IMR-90 (cell line): ENCODE measurements around the gene MYH6. TPM values are rescaled to one million over a fixed set of nuclear protein-coding genes. Genes with fewer than 3 reads are reported as not detected.

Experiments
- ATAC-seq: fragments of 200-7000 bp; cut with Tn5 transposase; 2 replicates; pipeline ENCODE4 v1.9.1; 2020; ENCODE audit warnings: low read depth, mild to moderate bottlenecking, moderate library complexity
- BruUV-seq: library from RNA; stranded (reverse); fragments of 400-500 nt; replicated peaks from 2 replicates; lab custom pipeline; 2021; lab: Mats Ljungman, UMichigan
- CTCF ChIA-PET: fragments of 300-600 bp; formaldehyde crosslinking; extraction: SDS; loops from one replicate; lab custom pipeline; 2021; ENCODE audit warnings: antibody characterized with exemption; lab: Yijun Ruan, JAX
- POLR2A ChIA-PET: fragments of 300-600 bp; sonication (Branson Sonifier 250); formaldehyde crosslinking; loops from one replicate; lab custom pipeline; 2022; ENCODE audit warnings: antibody characterized with exemption; ENCODE audit not compliant: unreplicated experiment; lab: Charles Lee
- DNase-seq: peaks from one replicate; pipeline ENCODE4 v3.0.0; 2013
- H2AFZ ChIP-seq: replicated peaks from 2 replicates; pipeline ENCODE3; 2013; ENCODE audit warnings: low read length, mild to moderate bottlenecking; ENCODE audit not compliant: poor library complexity
- H2AK5ac ChIP-seq: 2 replicates; pipeline ENCODE4 v1.6.1; 2013; ENCODE audit warnings: low read depth, low read length, inconsistent platforms
- H2AK9ac ChIP-seq: replicated peaks from 2 replicates; pipeline ENCODE3; 2013; ENCODE audit warnings: mild to moderate bottlenecking, low read depth, low read length, moderate library complexity; ENCODE audit not compliant: poor library complexity
- H2BK120ac ChIP-seq: 2 replicates; pipeline ENCODE4 v1.6.1; 2013; ENCODE audit warnings: low read depth, low read length, inconsistent platforms
- H2BK15ac ChIP-seq: 3 replicates; pipeline ENCODE4 v1.6.1; 2013; ENCODE audit warnings: low read depth, low read length, inconsistent platforms
- H2BK20ac ChIP-seq: 2 replicates; pipeline ENCODE4 v1.6.1; 2013; ENCODE audit warnings: low read depth, mild to moderate bottlenecking, inconsistent platforms, low read length, moderate library complexity
- H2BK5ac ChIP-seq: 2 replicates; pipeline ENCODE4 v1.6.1; 2013; ENCODE audit warnings: mild to moderate bottlenecking, low read depth, low read length, inconsistent platforms; ENCODE audit not compliant: poor library complexity, severe bottlenecking
- H3K14ac ChIP-seq: replicated peaks from 2 replicates; pipeline ENCODE4 v1.6.1; 2013; ENCODE audit warnings: low read depth, low read length, inconsistent platforms
- H3K18ac ChIP-seq: 2 replicates; pipeline ENCODE4 v1.6.1; 2013; ENCODE audit warnings: low read depth, low read length, control low read depth
- H3K23ac ChIP-seq: 2 replicates; pipeline ENCODE4 v1.6.1; 2013; ENCODE audit warnings: low read depth, low read length, inconsistent platforms
- H3K27ac ChIP-seq: 2 replicates; pipeline ENCODE4 v1.5.1; 2013; ENCODE audit warnings: mild to moderate bottlenecking, control low read depth, low read length; ENCODE audit not compliant: insufficient read depth
- H3K27me3 ChIP-seq: 2 replicates; pipeline ENCODE4 v1.6.1; 2013; ENCODE audit warnings: low read length; ENCODE audit not compliant: control insufficient read depth, insufficient read depth
- H3K36me3 ChIP-seq: 2 replicates; pipeline ENCODE4 v1.6.1; 2013; ENCODE audit warnings: low read length, mixed read lengths; ENCODE audit not compliant: control insufficient read depth, insufficient read depth
- H3K4ac ChIP-seq: 2 replicates; pipeline ENCODE4 v1.6.1; 2013; ENCODE audit warnings: low read depth, low read length, inconsistent platforms
- H3K4me1 ChIP-seq: 2 replicates; pipeline ENCODE4 v1.6.1; 2013; ENCODE audit warnings: low read length, mixed read lengths; ENCODE audit not compliant: control insufficient read depth, insufficient read depth
- H3K4me2 ChIP-seq: 2 replicates; pipeline ENCODE4 v1.6.1; 2013; ENCODE audit warnings: low read depth, mild to moderate bottlenecking, control low read depth, low read length, moderate library complexity
- H3K4me3 ChIP-seq: 2 replicates; pipeline ENCODE4 v1.5.1; 2013; ENCODE audit warnings: low read depth, mild to moderate bottlenecking, control low read depth, low read length, moderate library complexity; ENCODE audit not compliant: insufficient read depth
- H3K56ac ChIP-seq: 2 replicates; pipeline ENCODE4 v1.6.1; 2013; ENCODE audit warnings: low read length, inconsistent platforms; ENCODE audit not compliant: insufficient read depth; ENCODE audit errors: extremely low read depth
- H3K79me1 ChIP-seq, 2 experiments: 2 replicates each; pipeline ENCODE4 v1.6.1; 2013; ENCODE audit warnings: low read length in 2 of 2, inconsistent platforms in 1 of 2, low read depth in 1 of 2
- H3K9ac ChIP-seq: 2 replicates; pipeline ENCODE4 v1.6.1; 2013; ENCODE audit warnings: low read depth, low read length, control low read depth
- H3K9me1 ChIP-seq: 2 replicates; pipeline ENCODE4 v1.6.1; 2013; ENCODE audit warnings: low read length, inconsistent platforms; ENCODE audit not compliant: insufficient read depth
- H3K9me3 ChIP-seq: 2 replicates; pipeline ENCODE4 v1.6.1; 2013; ENCODE audit warnings: low read length; ENCODE audit not compliant: control insufficient read depth, insufficient read depth
- H4K20me1 ChIP-seq: 2 replicates; pipeline ENCODE4 v1.6.1; 2013; ENCODE audit warnings: low read length, inconsistent platforms; ENCODE audit not compliant: insufficient read depth
- H4K5ac ChIP-seq: 2 replicates; pipeline ENCODE4 v1.6.1; 2013; ENCODE audit warnings: mild to moderate bottlenecking, low read depth, low read length, control low read depth
- H4K8ac ChIP-seq, 2 experiments: 2 replicates each; pipeline ENCODE4 v1.6.1; 2013; ENCODE audit warnings: low read depth in 2 of 2, low read length in 2 of 2, control low read depth in 1 of 2, inconsistent platforms in 1 of 2
- H4K91ac ChIP-seq: 2 replicates; pipeline ENCODE4 v1.6.1; 2013; ENCODE audit warnings: low read depth, low read length, inconsistent platforms; ENCODE audit not compliant: insufficient read depth
- BHLHE40 ChIP-seq: fragments of 150-350 bp; IDR thresholded peaks from 2 replicates; pipeline ENCODE4 v1.6.1; 2016; ENCODE audit warnings: mild to moderate bottlenecking, low read depth, low read length
- CHD1 ChIP-seq: IDR thresholded peaks from 2 replicates; pipeline ENCODE4 v1.6.1; 2012; ENCODE audit warnings: low read depth, low read length, improper control_type of control experiment
- CTCF ChIP-seq: conservative IDR thresholded peaks from 2 replicates; pipeline ENCODE4 v1.5.1; 2012; ENCODE audit warnings: mild to moderate bottlenecking, low read depth, low read length, improper control_type of control experiment
- MAZ ChIP-seq: IDR thresholded peaks from 2 replicates; pipeline ENCODE4 v1.6.1; 2012; ENCODE audit warnings: low read depth, mild to moderate bottlenecking, low read length, improper control_type of control experiment, moderate library complexity, borderline replicate concordance
- MXI1 ChIP-seq: IDR thresholded peaks from 2 replicates; pipeline ENCODE4 v1.6.1; 2012; ENCODE audit warnings: low read depth, mild to moderate bottlenecking, low read length, moderate library complexity, borderline replicate concordance
- RAD21 ChIP-seq: IDR thresholded peaks from 2 replicates; pipeline ENCODE4 v1.6.1; 2012; ENCODE audit warnings: low read length, improper control_type of control experiment
- RCOR1 ChIP-seq: IDR thresholded peaks from 2 replicates; pipeline ENCODE4 v1.6.1; 2012; ENCODE audit warnings: mild to moderate bottlenecking, low read length, improper control_type of control experiment; ENCODE audit not compliant: insufficient replicate concordance
- RFX5 ChIP-seq: IDR thresholded peaks from 2 replicates; pipeline ENCODE4 v1.8.0; 2012; ENCODE audit warnings: low read depth, mild to moderate bottlenecking, low read length, moderate library complexity
- SMC3 ChIP-seq: fragments of 150-350 bp; IDR thresholded peaks from 2 replicates; pipeline ENCODE4 v1.6.1; 2016; ENCODE audit warnings: low read depth, mild to moderate bottlenecking, antibody characterized with exemption, low read length, moderate library complexity
- USF2 ChIP-seq: fragments of 150-350 bp; IDR thresholded peaks from 2 replicates; pipeline ENCODE4 v1.6.1; 2017; ENCODE audit warnings: mild to moderate bottlenecking, antibody characterized with exemption, low read length, low read depth
- WGBS, 2 experiments: methylation state at CpG; one replicate each; pipeline versions ENCODE4 v1.1.5 to v1.1.7; 2013; ENCODE audit warnings: missing lambda C conversion rate in 2 of 2; ENCODE audit not compliant: insufficient read length in 1 of 2; ENCODE audit errors: extremely low coverage in 2 of 2; 5-methylcytosine and 5-hydroxymethylcytosine counted together
- dilution Hi-C: fragments of 300-500 bp; cut with HindIII; formaldehyde crosslinking; loops from one replicate; pipeline ENCODE4 v1.14.3; 2018; ENCODE audit warnings: low sequenced_read_pairs; ENCODE audit not compliant: unreplicated experiment
- in situ Hi-C: fragments of 300-500 bp; cut with MboI; formaldehyde crosslinking; loops from 3 replicates; pipeline ENCODE4 v1.14.3; 2019; ENCODE audit warnings: low sequenced_read_pairs, inconsistent platforms, mixed read lengths
- intact Hi-C: fragments of 100-400 bp; cut with micrococcal nuclease; formaldehyde crosslinking; loops from 2 replicates; pipeline ENCODE4 v1.10.0; 2022
- polyA plus RNA-seq, 3 experiments: library from polyadenylated mRNA; depleted of rRNA; stranded (reverse); fragments of >200 nt; gene quantifications; 2 replicates each; pipeline ENCODE4 v1.2.3, GENCODE V29; 2012; ENCODE audit warnings: low replicate concordance in 1 of 3
- total RNA-seq: library from RNA; depleted of rRNA; stranded (reverse); fragments of >200 nt; gene quantifications from 2 replicates; pipeline ENCODE4 v1.2.3, GENCODE V29; 2012

Gene MYH6
- total and polyA plus RNA-seq, 2 of the 4 experiments (the other 2 are of a cell fraction) = not detected

GRCh38 chr14:23406244-23406643 is 1.8 kb downstream of the MYH6 start:
- ATAC-seq = no peak
- Histone ChIP-seq H2BK5ac (no peak overlapping the region), H2AK9ac (no peak overlapping the region), H3K9me1 (peaks cover 2% of the 10 kb centered on the region; the same call in 1 of the 2 replicates), H3K18ac (no peak overlapping the region), H4K8ac (no peak overlapping the region), H2BK20ac (no peak overlapping the region), H3K9ac (no peak overlapping the region), H2AK5ac (no peak overlapping the region), H3K79me1 (no peaks in the 10 kb centered on the region), H3K27ac (no peak overlapping the region), H4K91ac (no peak overlapping the region), H3K4me3 (no peak overlapping the region), H3K4me2 (no peak overlapping the region), H2AFZ (no peak overlapping the region), H2BK120ac (no peak overlapping the region), H3K4me1 (no peaks in the 10 kb centered on the region), H3K36me3 (no peaks in the 10 kb centered on the region), H2BK15ac (no peak overlapping the region), H3K9me3 (no peaks in the 10 kb centered on the region), H3K23ac (no peak overlapping the region), H3K56ac (no peak overlapping the region), H3K27me3 (peaks cover 59% of the 10 kb centered on the region), H3K4ac (no peak overlapping the region), H3K14ac (no peak overlapping the region), H4K20me1 (no peaks in the 10 kb centered on the region), H4K5ac (no peak overlapping the region)
- in situ Hi-C loops (no loop called here), intact Hi-C loops (no loop called here), dilution Hi-C loops (no loop called here)
- 27% methylated on average over 3 of the region's 4 CpGs; no CpG with 5 or more reads in 1 of the 2 experiments for WGBS, 2 experiments
- DNase-seq = no peak
- POLR2A ChIA-PET = no interaction called here
- TF ChIP-seq RCOR1 (no peak), MXI1 (no peak), RFX5 (no peak), MAZ (no peak), RAD21 (no peak), BHLHE40 (no peak), USF2 (no peak), SMC3 (no peak), CTCF (no peak), CHD1 (no peak)
- CTCF ChIA-PET = no interaction called here
- BruUV-seq = no TSS peak
